ENCODE data around the gene SLC38A10.

The SLC38A10 gene

GRCh38 chr17:81200201-81200600 lies 94.9 kb downstream of the SLC38A10 start:
- DNase-seq = no peak

GRCh38 chr17:81199482-81199830 lies 95.7 kb downstream of the SLC38A10 start:
- DNase-seq = no peak

GRCh38 chr17:81198826-81199481 lies 96.2 kb downstream of the SLC38A10 start:
- DNase-seq = no peak

- no peak for DNase-seq
These were observed 97.1 kb downstream of the SLC38A10 start for GRCh38 chr17:81197831-81198490.

GRCh38 chr17:81197409-81197795 lies 97.7 kb downstream of the SLC38A10 start:
- DNase-seq = no peak

GRCh38 chr17:81196505-81197408 lies 98.3 kb downstream of the SLC38A10 start:
- DNase-seq = no peak

DNA sequence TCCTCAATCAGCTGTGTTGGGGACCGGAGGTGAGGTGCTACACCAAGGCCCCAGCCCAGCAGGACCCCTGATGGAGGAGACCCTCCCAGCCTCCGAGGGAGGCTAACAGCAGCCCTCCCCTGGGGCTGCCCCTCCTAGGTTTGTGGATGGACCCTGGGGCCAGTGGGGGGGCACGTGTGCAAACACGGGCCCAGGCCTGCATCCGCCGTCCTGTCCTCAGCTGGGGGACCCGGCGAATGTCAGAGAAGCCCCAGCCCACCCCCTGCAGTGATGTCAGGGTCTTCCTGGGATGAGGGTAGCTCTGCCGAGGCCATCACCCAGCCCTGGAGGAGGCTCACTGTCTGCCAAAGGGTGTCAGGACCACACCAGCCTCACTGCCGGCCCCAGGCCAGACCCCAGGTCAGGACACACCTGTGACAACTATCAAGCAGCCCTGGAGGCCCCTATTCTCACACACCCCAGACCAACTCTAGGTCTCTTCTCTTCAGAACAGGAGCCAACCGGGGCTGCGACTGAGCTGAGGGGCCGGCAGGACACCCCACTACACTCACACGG lies 99.1 kb downstream of the SLC38A10 start:
- no peak for DNase-seq

Data from COR-L47 (cell line).